ENCODE data around the gene GRN. TPM values are rescaled to one million over a fixed set of nuclear protein-coding genes. Genes with fewer than 3 reads are reported as not detected.

GRN gene
- total RNA-seq, 4 donors from 2014 or later = 101 to 178 (median 120) TPM

GRCh38 chr17:44312396-44313104 lies 32.6 kb upstream of the GRN start:
- Histone ChIP-seq H3K36me3 (no peaks in the 10 kb centered on the region), H3K4me1 (peaks cover 0 to 18% of the 10 kb centered on the region in 2 donors), H3K27ac (no peak overlapping the region), H3K4me3 (no peak overlapping the region), H3K9me3 (no peaks in the 10 kb centered on the region), H3K27me3 (peaks cover 17 to 21% of the 10 kb centered on the region in 2 donors)
- no peak for TF ChIP-seq POLR2A (IDR thresholded peaks at IDR 0.05)
- TF ChIP-seq, protein P1, sequence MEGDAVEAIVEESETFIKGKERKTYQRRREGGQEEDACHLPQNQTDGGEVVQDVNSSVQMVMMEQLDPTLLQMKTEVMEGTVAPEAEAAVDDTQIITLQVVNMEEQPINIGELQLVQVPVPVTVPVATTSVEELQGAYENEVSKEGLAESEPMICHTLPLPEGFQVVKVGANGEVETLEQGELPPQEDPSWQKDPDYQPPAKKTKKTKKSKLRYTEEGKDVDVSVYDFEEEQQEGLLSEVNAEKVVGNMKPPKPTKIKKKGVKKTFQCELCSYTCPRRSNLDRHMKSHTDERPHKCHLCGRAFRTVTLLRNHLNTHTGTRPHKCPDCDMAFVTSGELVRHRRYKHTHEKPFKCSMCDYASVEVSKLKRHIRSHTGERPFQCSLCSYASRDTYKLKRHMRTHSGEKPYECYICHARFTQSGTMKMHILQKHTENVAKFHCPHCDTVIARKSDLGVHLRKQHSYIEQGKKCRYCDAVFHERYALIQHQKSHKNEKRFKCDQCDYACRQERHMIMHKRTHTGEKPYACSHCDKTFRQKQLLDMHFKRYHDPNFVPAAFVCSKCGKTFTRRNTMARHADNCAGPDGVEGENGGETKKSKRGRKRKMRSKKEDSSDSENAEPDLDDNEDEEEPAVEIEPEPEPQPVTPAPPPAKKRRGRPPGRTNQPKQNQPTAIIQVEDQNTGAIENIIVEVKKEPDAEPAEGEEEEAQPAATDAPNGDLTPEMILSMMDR (IDR thresholded peaks at IDR 0.05) = no peak
- intact Hi-C loops (cut with DNase I; ENCODE audit: low total_unique reads) = no loop called here
- DNase-seq = no peak

DNA sequence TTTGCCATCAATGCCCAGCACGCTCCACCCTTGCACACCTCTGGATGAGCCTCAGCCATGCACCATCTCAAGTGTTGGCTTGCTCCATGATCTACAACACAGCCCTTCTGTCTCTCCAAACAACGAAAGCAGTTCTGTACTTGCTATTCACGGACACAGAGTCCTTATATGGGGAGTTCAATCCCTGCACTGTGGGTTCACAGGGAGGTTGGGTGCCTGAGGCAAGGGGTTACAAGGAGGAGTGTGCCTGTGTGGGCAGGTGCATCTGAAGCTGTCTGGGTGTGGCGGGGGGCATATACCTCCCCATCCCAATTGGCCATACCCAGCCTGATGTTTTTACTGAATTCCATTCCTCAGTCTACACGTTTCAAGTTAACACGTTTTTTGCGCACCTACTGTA lies 31.1 kb upstream of the GRN start:
- H3K27me3 ChIP-seq = peaks cover 17 to 21% of the 10 kb centered on the region in 2 donors
- no peak for TF ChIP-seq POLR2A (IDR thresholded peaks at IDR 0.05)
- TF ChIP-seq, protein P1 (IDR thresholded peaks at IDR 0.05) = no peak

DNA sequence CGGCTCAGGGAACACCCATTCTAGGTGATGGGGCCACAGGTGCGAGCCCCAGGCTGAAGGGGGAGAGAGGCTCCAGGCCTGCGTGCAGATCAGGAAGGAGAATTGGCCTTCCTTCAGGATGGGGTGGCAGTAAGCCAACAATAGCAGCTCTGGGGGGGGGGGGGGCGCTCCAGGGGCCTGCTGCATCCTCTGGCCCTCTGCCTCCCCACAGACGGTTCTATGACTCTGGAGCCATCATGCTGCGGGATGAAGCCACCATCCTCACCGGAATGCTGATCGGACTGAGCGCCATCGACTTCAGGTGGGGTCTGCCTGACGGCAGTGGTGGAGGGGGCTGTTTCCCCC lies 30.6 kb upstream of the GRN start:
- Histone ChIP-seq H3K9me3 (no peaks in the 10 kb centered on the region), H3K4me3 (no peak overlapping the region), H3K27me3 (peaks cover 17 to 21% of the 10 kb centered on the region in 2 donors), H3K36me3 (no peaks in the 10 kb centered on the region), H3K4me1 (peaks cover 0 to 8% of the 10 kb centered on the region in 2 donors), H3K27ac (no peak overlapping the region)
- intact Hi-C loops (cut with DNase I; ENCODE audit: low total_unique reads) = no loop called here
- no peak for TF ChIP-seq POLR2A (IDR thresholded peaks at IDR 0.05)
- TF ChIP-seq, protein P1 (IDR thresholded peaks at IDR 0.05) = no peak
- no peak for DNase-seq

More for the DNA sequence above, 31.1 kb upstream of the GRN start:
- Histone ChIP-seq H3K36me3 (no peaks in the 10 kb centered on the region), H3K4me1 (peaks cover 0 to 9% of the 10 kb centered on the region in 2 donors), H3K9me3 (no peaks in the 10 kb centered on the region), H3K27ac (no peak overlapping the region), H3K4me3 (no peak overlapping the region)
- no peak for DNase-seq
- intact Hi-C loops (cut with DNase I; ENCODE audit: low total_unique reads) = no loop called here

GRCh38 chr17:44314869-44315661 lies 30.0 kb upstream of the GRN start:
- Histone ChIP-seq H3K4me3 (no peak overlapping the region), H3K9me3 (no peaks in the 10 kb centered on the region), H3K27me3 (peaks cover 17 to 21% of the 10 kb centered on the region in 2 donors), H3K4me1 (peaks cover 0 to 8% of the 10 kb centered on the region in 2 donors), H3K36me3 (no peaks in the 10 kb centered on the region), H3K27ac (no peak overlapping the region)
- TF ChIP-seq, protein P1 (IDR thresholded peaks at IDR 0.05) = no peak
- no peak for TF ChIP-seq POLR2A (IDR thresholded peaks at IDR 0.05)
- no peak for DNase-seq
- intact Hi-C loops (cut with DNase I; ENCODE audit: low total_unique reads) = no loop called here
